Type B pancreatic cell (in vitro differentiated cells): Measurements from ENCODE around the gene GUCY1A1. TPM values are rescaled to one million over a fixed set of nuclear protein-coding genes. Genes with fewer than 3 reads are reported as not detected.

Experiments used
- DNase-seq: peaks from one replicate; pipeline ENCODE4 v3.0.0; 2021; ENCODE audit warnings: mixed read lengths; ENCODE audit not compliant: unreplicated experiment; ENCODE audit errors: extremely low spot score
- H3K27ac Mint-ChIP-seq: 2 replicates; pipeline ENCODE4 v1.8.0; 2021; ENCODE audit warnings: mild to moderate bottlenecking, mixed read lengths
- H3K27me3 Mint-ChIP-seq: 2 replicates; pipeline ENCODE4 v1.8.0; 2021; ENCODE audit warnings: mixed read lengths
- H3K36me3 Mint-ChIP-seq: 2 replicates; pipeline ENCODE4 v1.8.0; 2021; ENCODE audit warnings: mixed read lengths
- H3K4me1 Mint-ChIP-seq: one replicate; pipeline ENCODE4 v1.8.0; 2021; ENCODE audit warnings: mixed read lengths; ENCODE audit not compliant: unreplicated experiment
- H3K4me3 Mint-ChIP-seq: 2 replicates; pipeline ENCODE4 v1.8.0; 2021; ENCODE audit warnings: mild to moderate bottlenecking, mixed read lengths
- H3K9me3 Mint-ChIP-seq: 2 replicates; pipeline ENCODE4 v1.8.0; 2021; ENCODE audit warnings: mixed read lengths
- CTCF ChIP-seq: fragments of 200-600 bp; sonication (generic); conservative IDR thresholded peaks from 2 replicates; pipeline ENCODE4 v1.5.0; 2021; ENCODE audit warnings: antibody characterized with exemption, mild to moderate bottlenecking
- total RNA-seq: library from RNA; stranded (reverse); gene quantifications from 2 replicates; pipeline ENCODE4 v1.2.1, GENCODE V29; 2021; ENCODE audit warnings: low replicate concordance

Gene GUCY1A1
- total RNA-seq, 1 donor from 2014 or later = 6.2 TPM

GRCh38 chr4:155656025-155656424, 10.6 kb upstream of the GUCY1A1 start:
- TF ChIP-seq CTCF = no peak
- Mint-ChIP-seq H3K27me3 (no peaks in the 10 kb centered on the region), H3K36me3 (no peaks in the 10 kb centered on the region), H3K27ac (no peak overlapping the region), H3K4me1 (no peaks in the 10 kb centered on the region), H3K4me3 (no peak overlapping the region), H3K9me3 (peaks cover 4% of the 10 kb centered on the region)
- DNase-seq = no peak

- H3K9me3 Mint-ChIP-seq = peaks cover under 1% of the 10 kb centered on the region
- DNase-seq = no peak
- no peaks in the 10 kb centered on the region for H3K36me3 Mint-ChIP-seq
- no peaks in the 10 kb centered on the region for H3K4me1 Mint-ChIP-seq
- H3K27ac Mint-ChIP-seq = no peak overlapping the region
- H3K4me3 Mint-ChIP-seq = no peak overlapping the region
- no peaks in the 10 kb centered on the region for H3K27me3 Mint-ChIP-seq
- no peak for TF ChIP-seq CTCF
Observed at GRCh38 chr4:155657169-155657568, 9.5 kb upstream of the GUCY1A1 start.

- H3K4me1 Mint-ChIP-seq = no peaks in the 10 kb centered on the region
Observed at GRCh38 chr4:155657985-155658680, 8.5 kb upstream of the GUCY1A1 start.

GRCh38 chr4:155658681-155659064, 8.0 kb upstream of the GUCY1A1 start:
- Mint-ChIP-seq H3K27me3 (no peaks in the 10 kb centered on the region), H3K4me1 (no peaks in the 10 kb centered on the region), H3K36me3 (no peaks in the 10 kb centered on the region), H3K27ac (no peak overlapping the region), H3K9me3 (peaks cover 5% of the 10 kb centered on the region), H3K4me3 (no peak overlapping the region)
- no peak for DNase-seq
- no peak for TF ChIP-seq CTCF

More at GRCh38 chr4:155657985-155658680, 8.5 kb upstream of the GUCY1A1 start:
- TF ChIP-seq CTCF = no peak
- no peaks in the 10 kb centered on the region for H3K36me3 Mint-ChIP-seq
- no peaks in the 10 kb centered on the region for H3K27me3 Mint-ChIP-seq
- peaks cover 5% of the 10 kb centered on the region for H3K9me3 Mint-ChIP-seq
- H3K27ac Mint-ChIP-seq = no peak overlapping the region
- H3K4me3 Mint-ChIP-seq = no peak overlapping the region
- no peak for DNase-seq

DNA sequence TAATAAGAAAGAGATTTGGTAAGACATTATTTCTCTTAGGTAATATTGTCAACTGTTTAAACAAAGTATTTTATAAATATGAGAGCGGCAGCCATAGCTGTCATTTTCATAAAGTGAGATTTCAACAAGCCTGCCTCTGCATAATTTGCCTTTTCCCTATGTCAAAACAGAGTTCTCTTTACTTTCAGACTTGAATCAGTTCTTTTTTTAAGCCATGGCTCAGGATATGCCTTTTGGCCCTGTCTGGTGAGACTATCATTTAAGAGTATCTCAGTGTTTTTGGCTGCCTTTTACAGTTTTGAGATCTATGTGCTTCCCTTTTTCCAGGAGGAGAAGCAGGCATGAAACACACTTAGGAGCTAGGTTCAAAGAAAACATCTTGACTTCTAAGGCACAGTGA, 7.5 kb upstream of the GUCY1A1 start:
- H3K9me3 Mint-ChIP-seq = peaks cover 5% of the 10 kb centered on the region
- H3K27me3 Mint-ChIP-seq = peaks cover under 1% of the 10 kb centered on the region
- no peak for TF ChIP-seq CTCF
- H3K27ac Mint-ChIP-seq = no peak overlapping the region
- H3K4me3 Mint-ChIP-seq = no peak overlapping the region
- DNase-seq = no peak
- H3K36me3 Mint-ChIP-seq = no peaks in the 10 kb centered on the region
- H3K4me1 Mint-ChIP-seq = no peaks in the 10 kb centered on the region

- H3K27me3 Mint-ChIP-seq = peaks cover 11% of the 10 kb centered on the region
- H3K27ac Mint-ChIP-seq = no peak overlapping the region
- DNase-seq = no peak
- TF ChIP-seq CTCF = no peak
- no peaks in the 10 kb centered on the region for H3K36me3 Mint-ChIP-seq
- H3K4me1 Mint-ChIP-seq = no peaks in the 10 kb centered on the region
- H3K9me3 Mint-ChIP-seq = peaks cover 5% of the 10 kb centered on the region
- no peak overlapping the region for H3K4me3 Mint-ChIP-seq
Observed at GRCh38 chr4:155660436-155660835, 6.2 kb upstream of the GUCY1A1 start.
